ENCODE data around the gene ODAM. TPM values are rescaled to one million over a fixed set of nuclear protein-coding genes. Genes with fewer than 3 reads are reported as not detected.
A peak's percentile ranks its signal among the peaks of the same experiment; 100 is the strongest.

Gene ODAM
- total and polyA plus RNA-seq, 8 donors: 0.37 to 20.3 (median 11.9) TPM; not detected in 3

DNA sequence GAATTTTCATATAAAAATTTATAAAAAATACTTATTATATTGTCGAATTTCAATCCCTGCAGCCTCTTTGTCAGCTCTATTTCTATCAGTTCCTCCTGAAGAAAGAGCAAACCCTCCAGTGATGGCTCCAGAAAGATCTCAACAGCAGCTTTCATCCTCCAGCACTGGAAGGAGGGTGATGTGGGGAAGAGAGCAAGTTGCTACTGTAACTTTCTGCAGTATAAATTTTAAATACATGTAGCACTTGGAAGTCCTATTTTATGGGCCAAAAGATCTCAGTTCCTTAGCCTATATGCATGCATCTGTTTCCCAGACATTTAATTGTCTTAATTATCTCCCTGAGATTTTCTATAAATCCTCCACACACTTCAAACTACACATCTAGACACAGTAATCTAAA, 13.7 kb upstream of the ODAM start:
- 60 to 69% (median 65%) methylated on average over 1 of the region's 1 CpG for WGBS, 5 donors
- TF ChIP-seq POLR2AphosphoS5 (IDR thresholded peaks at IDR 0.05) (no peak), POLR2A (IDR thresholded peaks at IDR 0.05) (no peak), EP300 (IDR thresholded peaks at IDR 0.05) (no peak), CTCF (IDR thresholded peaks at IDR 0.05) (no peak)
- intact Hi-C loops (cut with DNase I; ENCODE audit: low total_unique reads): no loop called here

DNA sequence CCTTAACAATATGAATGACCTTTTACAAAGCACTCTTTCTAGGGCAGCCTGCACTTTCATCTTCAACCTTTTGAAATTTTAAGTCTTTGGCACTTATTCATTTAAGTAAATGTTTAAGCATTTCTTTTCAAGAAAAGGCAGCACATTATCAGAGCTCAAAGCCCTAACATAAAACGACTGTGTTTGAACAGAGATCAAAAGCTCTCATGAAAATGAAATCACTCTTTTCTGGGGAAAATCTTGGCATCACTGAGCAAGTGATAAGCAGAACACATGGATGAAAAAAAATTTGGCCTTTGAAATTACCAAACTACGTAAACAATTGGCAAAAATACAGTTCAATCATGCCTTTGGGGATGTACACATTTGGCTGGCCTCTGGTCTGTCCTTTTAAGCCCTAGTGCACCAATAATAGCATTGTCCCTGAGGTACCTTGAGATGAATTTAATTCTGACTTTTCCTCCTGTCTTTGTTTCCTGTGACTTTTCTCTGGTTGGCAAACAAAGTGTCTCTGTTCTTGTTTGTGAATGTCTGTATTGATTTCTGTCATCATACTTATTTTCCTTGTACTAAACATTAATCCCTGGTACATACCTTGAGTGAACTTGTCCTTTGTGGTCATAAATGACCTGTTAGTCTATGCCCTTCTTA, 12.9 kb upstream of the ODAM start:
- Histone ChIP-seq H3K9me3 (no peaks in the 10 kb centered on the region), H3K4me1 (peaks cover 0 to 7% (median 0%) of the 10 kb centered on the region in 4 donors), H3K36me3 (no peaks in the 10 kb centered on the region), H3K27ac (no peak overlapping the region), H3K4me3 (no peak overlapping the region), H3K27me3 (no peaks in the 10 kb centered on the region)
- WGBS, 5 donors: 15 to 28% (median 18%) methylated on average over 2 of the region's 2 CpGs
- TF ChIP-seq POLR2A (IDR thresholded peaks at IDR 0.05) (no peak), POLR2AphosphoS5 (IDR thresholded peaks at IDR 0.05) (peak in 1 of 3 donors; percentile 30)
- DNase-seq: peak in 1 of 2 donors; percentile 37
- intact Hi-C loops (cut with DNase I; ENCODE audit: low total_unique reads): no loop called here

More for the DNA sequence above, 13.7 kb upstream of the ODAM start:
- Histone ChIP-seq H3K27ac (no peak overlapping the region), H3K27me3 (no peaks in the 10 kb centered on the region), H3K9me3 (no peaks in the 10 kb centered on the region), H3K36me3 (no peaks in the 10 kb centered on the region), H3K4me1 (peaks cover 0 to 7% (median 0%) of the 10 kb centered on the region in 4 donors), H3K4me3 (no peak overlapping the region)
- no peak for DNase-seq

- H3K27ac ChIP-seq: no peak overlapping the region
- H3K36me3 ChIP-seq: no peaks in the 10 kb centered on the region
- H3K27me3 ChIP-seq: no peaks in the 10 kb centered on the region
- H3K4me1 ChIP-seq: peaks cover 0 to 7% (median 0%) of the 10 kb centered on the region in 4 donors
- peak; percentile 28 to 78 for DNase-seq
- WGBS, 5 donors: 27 to 48% (median 39%) methylated on average over 6 of the region's 6 CpGs
- no peaks in the 10 kb centered on the region for H3K9me3 ChIP-seq
- TF ChIP-seq POLR2AphosphoS5 (IDR thresholded peaks at IDR 0.05): no peak
- peak in 4 of 7 experiments; percentile 20 to 40 (median 30) for TF ChIP-seq CTCF (IDR thresholded peaks at IDR 0.05)
- no peak overlapping the region for H3K4me3 ChIP-seq
- intact Hi-C loops (cut with DNase I; ENCODE audit: low total_unique reads): no loop called here
Observed at GRCh38 chr4:70183168-70183939, 12.2 kb upstream of the ODAM start.

DNA sequence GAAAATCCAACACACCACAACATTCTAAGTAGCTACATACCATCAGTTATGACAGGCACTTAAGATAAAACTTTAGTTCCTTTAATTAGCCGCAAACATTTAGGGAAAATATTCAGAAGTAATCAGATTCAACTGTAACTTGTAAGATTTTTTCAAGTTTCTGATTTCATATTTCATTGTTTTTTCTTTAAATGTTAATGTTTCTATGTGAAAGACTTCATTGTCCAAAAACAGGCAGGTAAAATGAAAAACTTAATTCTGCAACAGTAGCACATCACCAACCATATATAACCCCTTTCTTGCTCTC, 11.6 kb upstream of the ODAM start:
- Histone ChIP-seq H3K36me3 (no peaks in the 10 kb centered on the region), H3K4me1 (peaks cover 0 to 7% (median 0%) of the 10 kb centered on the region in 4 donors), H3K9me3 (no peaks in the 10 kb centered on the region), H3K27me3 (no peaks in the 10 kb centered on the region), H3K27ac (no peak overlapping the region), H3K4me3 (no peak overlapping the region)
- TF ChIP-seq CTCF (IDR thresholded peaks at IDR 0.05) (peak in 1 of 7 experiments; percentile 2), POLR2A (IDR thresholded peaks at IDR 0.05) (no peak), POLR2AphosphoS5 (IDR thresholded peaks at IDR 0.05) (no peak)
- 59 to 82% (median 70%) methylated on average over 1 of the region's 1 CpG for WGBS, 5 donors
- intact Hi-C loops (cut with DNase I; ENCODE audit: low total_unique reads): no loop called here
- DNase-seq: no peak

DNA sequence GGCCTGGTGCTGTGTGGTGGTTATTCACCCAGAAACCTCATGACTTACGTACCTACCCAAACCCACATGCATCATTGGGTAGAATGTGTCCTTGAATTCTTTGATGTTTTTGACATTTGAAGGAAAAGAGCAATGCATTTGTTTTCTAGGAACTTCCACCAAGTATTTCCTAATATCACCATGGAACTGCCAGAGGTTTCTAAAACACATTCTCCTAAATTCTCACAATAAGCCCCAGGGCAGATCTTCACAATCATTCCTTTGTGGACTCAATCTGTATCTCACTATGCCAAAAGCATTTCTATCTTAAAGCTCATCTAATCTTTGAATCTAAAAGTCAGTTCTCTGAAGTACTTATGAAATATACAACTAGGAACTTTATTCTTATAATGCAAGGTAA, 8.3 kb upstream of the ODAM start:
- Histone ChIP-seq H3K27me3 (no peaks in the 10 kb centered on the region), H3K4me1 (peaks cover 0 to 7% (median 0%) of the 10 kb centered on the region in 4 donors), H3K36me3 (no peaks in the 10 kb centered on the region), H3K27ac (no peak overlapping the region), H3K9me3 (no peaks in the 10 kb centered on the region), H3K4me3 (no peak overlapping the region)
- intact Hi-C loops (cut with DNase I; ENCODE audit: low total_unique reads): no loop called here
- no peak for TF ChIP-seq POLR2AphosphoS5 (IDR thresholded peaks at IDR 0.05)
- no peak for TF ChIP-seq CTCF (IDR thresholded peaks at IDR 0.05)
- no peak for TF ChIP-seq EP300 (IDR thresholded peaks at IDR 0.05)
- TF ChIP-seq POLR2A (IDR thresholded peaks at IDR 0.05): no peak
- DNase-seq: no peak
- WGBS, 5 donors: 95 to 100% (median 98%) methylated on average over 1 of the region's 1 CpG
